Activated B cell treated with CpG ODN at 0.5 μM for 24 hours (primary cell): ENCODE data around the gene HEXD. TPM values are rescaled to one million over a fixed set of nuclear protein-coding genes. Genes with fewer than 3 reads are reported as not detected.

ENCODE experiments used
- ATAC-seq: fragments of 200-7000 bp; cut with Tn5 transposase; one replicate; pipeline ENCODE4 v1.10.0; 2021; ENCODE audit warnings: low read depth, mild to moderate bottlenecking, moderate library complexity
- CTCF ChIA-PET: fragments of 350-600 bp; sonication (Branson Sonifier 250); formaldehyde crosslinking; loops from one replicate; lab custom pipeline; 2021; ENCODE audit warnings: antibody characterized with exemption; lab: Charles Lee
- POLR2A ChIA-PET: fragments of 350-600 bp; sonication (Branson Sonifier 250); formaldehyde crosslinking; loops from one replicate; lab custom pipeline; 2021; ENCODE audit warnings: antibody characterized with exemption; lab: Charles Lee
- DNase-seq: peaks from one replicate; pipeline ENCODE4 v3.0.0; 2022
- H3K27ac Mint-ChIP-seq: one replicate; pipeline ENCODE4 v1.8.0; 2020; ENCODE audit warnings: mixed read lengths
- H3K27me3 Mint-ChIP-seq: one replicate; pipeline ENCODE4 v1.8.0; 2021; ENCODE audit warnings: mixed read lengths
- H3K36me3 Mint-ChIP-seq: one replicate; pipeline ENCODE4 v1.8.0; 2021; ENCODE audit warnings: low read depth, mixed read lengths
- H3K4me1 Mint-ChIP-seq: one replicate; pipeline ENCODE4 v1.8.0; 2021; ENCODE audit warnings: mixed read lengths
- H3K4me3 Mint-ChIP-seq: one replicate; pipeline ENCODE4 v1.8.0; 2020; ENCODE audit warnings: mild to moderate bottlenecking, mixed read lengths
- H3K9me3 Mint-ChIP-seq: one replicate; pipeline ENCODE4 v1.8.0; 2020; ENCODE audit warnings: mixed read lengths
- intact Hi-C: fragments of 100-400 bp; cut with micrococcal nuclease; formaldehyde crosslinking; loops from one replicate; pipeline ENCODE4 v1.15.1; 2024
- total RNA-seq: library from RNA; stranded (reverse); gene quantifications from 2 replicates; pipeline ENCODE4 v1.2.3, GENCODE V29; 2022
- TF ChIP-seq, protein P1 (sequence below): fragments of 200-600 bp; IDR thresholded peaks from one replicate; pipeline ENCODE4 v1.8.0; 2022; ENCODE audit warnings: antibody characterized with exemption, mild to moderate bottlenecking

HEXD gene
- total RNA-seq, 1 donor from 2014 or later, result 88.8 TPM

DNA sequence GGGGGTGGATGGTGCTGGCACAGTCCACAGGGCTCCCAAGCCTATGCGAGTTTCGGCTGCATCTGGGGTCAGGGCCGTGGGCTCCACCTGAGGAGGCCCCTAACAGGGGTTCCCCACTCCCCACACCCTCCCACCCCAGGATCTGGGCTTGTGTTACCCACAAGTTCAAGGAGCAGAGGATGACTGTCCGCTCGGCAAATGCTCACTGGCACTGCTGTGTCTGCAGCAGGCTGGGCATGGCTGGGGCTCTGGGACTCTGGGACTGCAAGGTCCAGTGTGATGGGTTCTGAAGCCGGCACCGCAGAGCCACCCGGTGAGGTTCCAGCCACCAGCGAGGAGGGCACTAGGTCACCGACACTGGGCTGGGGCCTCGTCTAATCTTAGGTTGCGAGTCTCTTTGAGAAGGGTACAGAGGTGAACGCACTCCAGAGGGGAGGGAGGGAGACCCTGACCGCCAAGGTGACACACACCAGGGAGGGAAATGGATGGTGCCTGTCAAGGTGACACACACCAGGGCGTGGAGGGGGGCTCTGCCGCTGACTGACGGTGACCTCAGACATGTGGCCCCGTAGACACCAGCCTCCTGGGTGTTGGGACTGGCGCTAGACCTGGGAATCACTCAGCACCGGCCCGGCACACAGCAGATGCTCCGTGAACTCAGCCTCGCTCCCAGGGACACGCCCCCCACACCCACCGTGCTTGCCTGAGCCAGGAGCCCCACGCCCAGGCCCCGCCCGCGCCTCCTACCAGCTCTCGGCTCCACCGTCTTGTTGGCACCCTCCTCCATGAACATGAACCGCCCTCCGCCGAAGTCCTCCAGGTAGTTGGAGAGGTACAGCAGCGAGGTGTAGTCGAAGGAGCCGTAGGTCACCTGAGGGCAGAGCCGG is 20.5 kb upstream of the HEXD start:
- H3K27me3 Mint-ChIP-seq, result no peaks in the 10 kb centered on the region
- DNase-seq, result no peak
- TF ChIP-seq, protein P1, sequence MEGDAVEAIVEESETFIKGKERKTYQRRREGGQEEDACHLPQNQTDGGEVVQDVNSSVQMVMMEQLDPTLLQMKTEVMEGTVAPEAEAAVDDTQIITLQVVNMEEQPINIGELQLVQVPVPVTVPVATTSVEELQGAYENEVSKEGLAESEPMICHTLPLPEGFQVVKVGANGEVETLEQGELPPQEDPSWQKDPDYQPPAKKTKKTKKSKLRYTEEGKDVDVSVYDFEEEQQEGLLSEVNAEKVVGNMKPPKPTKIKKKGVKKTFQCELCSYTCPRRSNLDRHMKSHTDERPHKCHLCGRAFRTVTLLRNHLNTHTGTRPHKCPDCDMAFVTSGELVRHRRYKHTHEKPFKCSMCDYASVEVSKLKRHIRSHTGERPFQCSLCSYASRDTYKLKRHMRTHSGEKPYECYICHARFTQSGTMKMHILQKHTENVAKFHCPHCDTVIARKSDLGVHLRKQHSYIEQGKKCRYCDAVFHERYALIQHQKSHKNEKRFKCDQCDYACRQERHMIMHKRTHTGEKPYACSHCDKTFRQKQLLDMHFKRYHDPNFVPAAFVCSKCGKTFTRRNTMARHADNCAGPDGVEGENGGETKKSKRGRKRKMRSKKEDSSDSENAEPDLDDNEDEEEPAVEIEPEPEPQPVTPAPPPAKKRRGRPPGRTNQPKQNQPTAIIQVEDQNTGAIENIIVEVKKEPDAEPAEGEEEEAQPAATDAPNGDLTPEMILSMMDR, result no peak
- no peak overlapping the region for H3K4me3 Mint-ChIP-seq
- no peak overlapping the region for H3K27ac Mint-ChIP-seq
- ChIA-PET CTCF (no interaction called here), POLR2A (no interaction called here)
- intact Hi-C loops, result no loop called here
- no peaks in the 10 kb centered on the region for H3K9me3 Mint-ChIP-seq
- H3K36me3 Mint-ChIP-seq, result peaks cover 41% of the 10 kb centered on the region
- no peak for ATAC-seq
- H3K4me1 Mint-ChIP-seq, result peaks cover 7% of the 10 kb centered on the region

DNA sequence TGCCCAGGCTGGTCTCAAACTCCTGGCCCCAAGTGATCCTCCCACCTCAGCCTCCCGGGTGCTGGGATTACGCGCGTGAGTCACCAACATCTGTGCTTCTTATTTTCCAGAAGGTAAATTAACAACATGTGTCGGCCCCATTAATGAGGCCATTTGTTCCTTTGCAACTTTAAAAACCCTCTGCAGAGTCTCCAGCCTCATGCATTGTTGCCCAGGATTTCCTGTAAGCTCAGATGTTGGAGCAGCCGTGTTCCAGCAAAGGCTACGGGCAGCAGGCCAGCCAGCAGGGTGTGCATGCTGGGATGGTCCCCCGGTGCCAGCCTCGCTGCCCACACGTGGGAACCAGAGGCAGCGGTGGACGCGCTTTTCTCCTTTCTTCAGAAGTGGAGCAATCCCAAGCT is 19.1 kb upstream of the HEXD start:
- no peaks in the 10 kb centered on the region for H3K27me3 Mint-ChIP-seq
- TF ChIP-seq, protein P1, result no peak
- peaks cover 7% of the 10 kb centered on the region for H3K4me1 Mint-ChIP-seq
- peaks cover 40% of the 10 kb centered on the region for H3K36me3 Mint-ChIP-seq
- H3K9me3 Mint-ChIP-seq, result no peaks in the 10 kb centered on the region
- ChIA-PET POLR2A (interaction anchor here (0.6 to 0.9 kb wide), 2 partner anchors 50 to 97 kb away, joined by 3 read pairs; no protein-coding TSS in a partner anchor), CTCF (no interaction called here)
- ATAC-seq (no peak), DNase-seq (no peak)
- intact Hi-C loops, result no loop called here
- no peak overlapping the region for H3K27ac Mint-ChIP-seq
- no peak overlapping the region for H3K4me3 Mint-ChIP-seq

DNA sequence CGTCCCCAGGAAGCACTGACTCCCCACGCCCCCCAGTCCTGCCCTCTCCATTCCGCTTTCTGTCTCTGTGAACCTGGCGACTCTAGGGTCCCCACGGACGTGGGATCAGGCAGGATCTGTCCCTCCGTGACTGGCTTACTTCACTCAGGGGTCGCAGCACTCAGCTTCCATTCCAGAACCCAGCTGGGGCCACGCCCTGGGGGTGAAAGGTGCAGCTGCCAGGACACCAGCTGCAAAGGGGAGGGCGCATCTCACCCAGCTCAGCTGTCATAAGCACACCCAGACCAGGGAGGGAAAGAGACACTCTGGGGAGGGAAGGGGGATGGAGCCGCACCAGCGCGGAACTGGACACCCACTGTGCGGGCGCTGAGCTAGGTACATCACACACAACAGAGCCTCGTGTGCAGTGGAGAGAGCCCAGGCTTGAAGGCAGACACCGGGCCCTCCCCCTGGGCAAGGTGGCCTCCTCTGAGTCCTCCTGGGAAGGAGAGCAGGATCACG is 18.5 kb upstream of the HEXD start:
- Mint-ChIP-seq H3K9me3 (no peaks in the 10 kb centered on the region), H3K27me3 (no peaks in the 10 kb centered on the region), H3K4me1 (peaks cover 7% of the 10 kb centered on the region), H3K4me3 (no peak overlapping the region), H3K27ac (no peak overlapping the region), H3K36me3 (peaks cover 38% of the 10 kb centered on the region)
- ChIA-PET CTCF (no interaction called here), POLR2A (interaction anchor here (0.9 kb wide), 1 partner anchor 50 kb away, joined by 3 read pairs; no protein-coding TSS in a partner anchor)
- TF ChIP-seq, protein P1, result no peak
- intact Hi-C loops, result no loop called here
- no peak for DNase-seq
- no peak for ATAC-seq

DNA sequence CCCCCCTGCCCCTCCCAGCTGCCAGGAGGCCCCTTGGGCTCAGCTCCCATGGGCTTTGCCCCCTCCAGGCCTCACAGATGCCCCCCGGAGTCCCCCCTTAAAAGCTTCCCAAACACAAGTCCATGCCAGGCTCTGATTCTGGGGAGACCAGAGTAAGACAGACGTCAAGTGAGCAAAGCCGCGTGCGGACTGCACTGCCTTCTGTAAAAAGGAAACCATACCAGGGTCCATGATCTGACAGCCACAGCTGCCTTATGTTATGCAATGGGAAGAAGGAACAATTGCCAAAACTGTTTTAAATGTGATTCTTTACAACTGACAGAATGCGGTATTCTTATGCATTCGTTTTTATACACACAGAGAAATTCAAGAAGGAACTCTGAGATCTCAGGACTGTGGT is 17.9 kb upstream of the HEXD start:
- Mint-ChIP-seq H3K4me3 (no peak overlapping the region), H3K9me3 (no peaks in the 10 kb centered on the region), H3K4me1 (peaks cover 7% of the 10 kb centered on the region), H3K27me3 (no peaks in the 10 kb centered on the region), H3K27ac (no peak overlapping the region), H3K36me3 (peaks cover 36% of the 10 kb centered on the region)
- TF ChIP-seq, protein P1, result no peak
- ATAC-seq (no peak), DNase-seq (no peak)
- intact Hi-C loops, result no loop called here
- ChIA-PET POLR2A (interaction anchor here (0.6 to 1.0 kb wide), 3 partner anchors 19 to 221 kb away, joined by 3 to 5 read pairs (median 3); partner anchors contain the start of gene NARF), CTCF (no interaction called here)

DNA sequence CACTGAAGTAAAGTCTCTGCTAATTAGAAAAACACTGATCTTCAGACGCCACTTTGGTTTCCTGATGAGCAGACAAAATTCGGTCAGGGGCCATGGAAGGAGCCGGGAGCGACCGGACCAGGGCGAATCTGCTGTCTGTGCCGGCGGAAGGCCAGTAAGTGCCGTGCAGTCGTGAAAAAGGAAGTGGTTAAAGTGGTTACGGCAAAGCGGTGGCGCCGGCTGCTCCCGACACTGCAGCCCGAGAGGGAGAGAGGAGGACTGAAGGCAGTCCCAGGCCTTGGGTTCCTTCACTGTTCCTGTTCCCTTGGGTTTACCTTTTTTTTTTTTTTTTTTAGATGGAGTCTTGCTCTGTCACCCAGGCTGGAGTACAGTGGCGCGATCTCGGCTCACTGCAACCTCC is 17.3 kb upstream of the HEXD start:
- Mint-ChIP-seq H3K36me3 (peaks cover 33% of the 10 kb centered on the region), H3K9me3 (no peaks in the 10 kb centered on the region), H3K27ac (peak overlapping the region; percentile 67), H3K4me3 (peak overlapping the region; percentile 78), H3K27me3 (no peaks in the 10 kb centered on the region), H3K4me1 (peaks cover 7% of the 10 kb centered on the region)
- intact Hi-C loops, result no loop called here
- CTCF ChIA-PET, result no interaction called here
- ATAC-seq, result peak; percentile 84
- TF ChIP-seq, protein P1, result no peak
- DNase-seq, result peak; percentile 42
- POLR2A ChIA-PET, result interaction anchor here (0.6 to 1.0 kb wide), 3 partner anchors 19 to 220 kb away, joined by 3 to 5 read pairs (median 3); partner anchors contain the start of gene NARF
